Smooth muscle cell (in vitro differentiated cells): ENCODE results near the gene PARD3. TPM values are rescaled to one million over a fixed set of nuclear protein-coding genes. Genes with fewer than 3 reads are reported as not detected.

Source experiments
- DNase-seq: peaks from one replicate; lab custom pipeline; 2025; ENCODE audit not compliant: unreplicated experiment; lab: John Stamatoyannopoulos, UW
- H2AFZ ChIP-seq: fragments of 200-600 bp; sonication (generic); 2 replicates; pipeline ENCODE4 v1.6.0; 2016; ENCODE audit warnings: antibody characterized with exemption, low read depth, mild to moderate bottlenecking
- H3F3A ChIP-seq: fragments of 200-600 bp; sonication (generic); 2 replicates; pipeline ENCODE4 v1.6.0; 2017; ENCODE audit warnings: antibody characterized with exemption, low read depth
- H3K27ac ChIP-seq: fragments of 200-600 bp; sonication (generic); 2 replicates; pipeline ENCODE4 v1.5.1; 2016; ENCODE audit warnings: low read depth, mild to moderate bottlenecking
- H3K27me3 ChIP-seq: fragments of 200-600 bp; sonication (generic); 2 replicates; pipeline ENCODE4 v1.6.1; 2016; ENCODE audit warnings: low read depth, mild to moderate bottlenecking
- H3K36me3 ChIP-seq: fragments of 200-600 bp; sonication (generic); 2 replicates; pipeline ENCODE4 v1.5.1; 2016; ENCODE audit warnings: low read depth
- H3K4me1 ChIP-seq: fragments of 200-600 bp; sonication (generic); 2 replicates; pipeline ENCODE4 v1.5.1; 2016; ENCODE audit warnings: low read depth
- H3K4me2 ChIP-seq: fragments of 200-600 bp; sonication (generic); 2 replicates; pipeline ENCODE4 v1.6.0; 2016; ENCODE audit warnings: mild to moderate bottlenecking
- H3K4me3 ChIP-seq: fragments of 200-600 bp; sonication (generic); 2 replicates; pipeline ENCODE4 v1.5.1; 2016; ENCODE audit warnings: mild to moderate bottlenecking
- H3K79me2 ChIP-seq: fragments of 200-600 bp; sonication (generic); 2 replicates; pipeline ENCODE4 v1.6.0; 2016; ENCODE audit warnings: low read depth, mild to moderate bottlenecking
- H3K9ac ChIP-seq: fragments of 200-600 bp; sonication (generic); 2 replicates; pipeline ENCODE4 v1.6.0; 2016; ENCODE audit warnings: low read depth
- H3K9me3 ChIP-seq: fragments of 200-600 bp; sonication (generic); replicated peaks from 2 replicates; pipeline ENCODE4 v1.5.1; 2016; ENCODE audit warnings: low read depth
- H4K20me1 ChIP-seq: fragments of 200-600 bp; sonication (generic); 2 replicates; pipeline ENCODE4 v1.6.0; 2016; ENCODE audit warnings: low read depth
- WGBS: methylation state at CpG from one replicate; pipeline ENCODE4 v1.1.7; 2016; ENCODE audit warnings: low lambda C conversion rate; 5-methylcytosine and 5-hydroxymethylcytosine counted together
- polyA plus RNA-seq: library from polyadenylated mRNA; unstranded; fragments of >200 nt; fragmentation: Nextera tagmentation; extraction: Ambion mirVana; gene quantifications from 2 replicates; pipeline ENCODE4 v1.2.1, GENCODE V29; 2016
- total RNA-seq: library from RNA; depleted of rRNA; stranded (reverse); fragments of >200 nt; gene quantifications from 2 replicates; pipeline ENCODE4 v1.2.3, GENCODE V29; 2014
- TF ChIP-seq, protein P1 (sequence below): fragments of 200-600 bp; sonication (generic); IDR thresholded peaks from 2 replicates; pipeline ENCODE4 v1.5.1; 2017; ENCODE audit warnings: borderline replicate concordance, mild to moderate bottlenecking, antibody characterized with exemption; ENCODE audit not compliant: insufficient read depth, poor library complexity, severe bottlenecking

PARD3 gene
- total and polyA plus RNA-seq, 2 experiments from 2014 or later, result 17.5 to 26.0 TPM

DNA sequence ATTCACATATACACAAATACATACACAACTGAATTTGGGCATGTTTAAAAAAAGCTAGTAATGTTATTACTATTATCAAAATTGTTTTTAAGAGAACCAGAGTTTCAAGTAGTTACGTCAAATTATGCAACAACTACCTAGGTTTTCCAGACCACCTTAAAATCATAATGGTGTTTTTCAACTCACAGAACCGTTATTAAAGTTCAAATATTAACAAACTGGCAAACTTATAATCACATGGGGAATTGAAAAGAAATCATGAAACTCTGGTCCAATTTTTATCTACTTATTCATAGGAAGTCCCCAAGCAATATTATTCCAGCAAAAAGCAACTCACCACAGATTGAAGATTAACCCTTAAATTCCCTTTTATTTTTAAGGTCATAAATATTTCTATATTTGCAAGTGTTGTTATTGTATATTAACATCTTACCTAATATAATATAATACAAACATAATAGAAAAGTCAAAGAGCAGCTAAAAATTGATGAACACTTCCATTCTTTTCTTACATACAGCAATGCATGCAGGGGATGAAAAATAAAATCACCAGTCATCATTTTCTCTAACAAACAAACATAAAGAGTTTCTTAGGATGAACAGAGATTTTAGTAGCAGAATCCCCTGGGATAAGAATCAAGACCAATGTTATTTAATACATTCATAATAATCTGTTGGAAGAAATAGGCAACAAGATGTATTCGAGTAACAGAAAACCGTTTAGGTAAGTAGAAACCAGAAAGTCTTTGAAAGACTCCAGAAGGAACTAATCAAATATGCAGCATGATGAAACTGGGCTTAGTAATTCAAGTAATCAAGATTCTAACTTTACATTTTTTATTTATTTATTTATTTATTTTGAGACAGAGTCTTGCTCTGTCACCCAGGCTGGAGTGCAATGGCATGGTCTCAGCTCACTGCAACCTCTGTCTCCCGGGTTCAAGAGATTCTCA is 391.1 kb downstream of the PARD3 start:
- no peak overlapping the region for H3K4me2 ChIP-seq
- no peak overlapping the region for H3K4me3 ChIP-seq
- H3K4me1 ChIP-seq, result no peaks in the 10 kb centered on the region
- H3K79me2 ChIP-seq, result no peaks in the 10 kb centered on the region
- 93% methylated on average over 5 of the region's 5 CpGs for WGBS
- no peaks in the 10 kb centered on the region for H3F3A ChIP-seq
- no peaks in the 10 kb centered on the region for H3K9me3 ChIP-seq
- no peak overlapping the region for H3K9ac ChIP-seq
- no peaks in the 10 kb centered on the region for H3K27me3 ChIP-seq
- no peaks in the 10 kb centered on the region for H3K36me3 ChIP-seq
- DNase-seq, result no peak
- no peak overlapping the region for H3K27ac ChIP-seq
- TF ChIP-seq, protein P1, sequence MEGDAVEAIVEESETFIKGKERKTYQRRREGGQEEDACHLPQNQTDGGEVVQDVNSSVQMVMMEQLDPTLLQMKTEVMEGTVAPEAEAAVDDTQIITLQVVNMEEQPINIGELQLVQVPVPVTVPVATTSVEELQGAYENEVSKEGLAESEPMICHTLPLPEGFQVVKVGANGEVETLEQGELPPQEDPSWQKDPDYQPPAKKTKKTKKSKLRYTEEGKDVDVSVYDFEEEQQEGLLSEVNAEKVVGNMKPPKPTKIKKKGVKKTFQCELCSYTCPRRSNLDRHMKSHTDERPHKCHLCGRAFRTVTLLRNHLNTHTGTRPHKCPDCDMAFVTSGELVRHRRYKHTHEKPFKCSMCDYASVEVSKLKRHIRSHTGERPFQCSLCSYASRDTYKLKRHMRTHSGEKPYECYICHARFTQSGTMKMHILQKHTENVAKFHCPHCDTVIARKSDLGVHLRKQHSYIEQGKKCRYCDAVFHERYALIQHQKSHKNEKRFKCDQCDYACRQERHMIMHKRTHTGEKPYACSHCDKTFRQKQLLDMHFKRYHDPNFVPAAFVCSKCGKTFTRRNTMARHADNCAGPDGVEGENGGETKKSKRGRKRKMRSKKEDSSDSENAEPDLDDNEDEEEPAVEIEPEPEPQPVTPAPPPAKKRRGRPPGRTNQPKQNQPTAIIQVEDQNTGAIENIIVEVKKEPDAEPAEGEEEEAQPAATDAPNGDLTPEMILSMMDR, result no peak
- H4K20me1 ChIP-seq, result peaks cover 3% of the 10 kb centered on the region
- H2AFZ ChIP-seq, result no peak overlapping the region

- H3K27me3 ChIP-seq, result no peaks in the 10 kb centered on the region
- no peaks in the 10 kb centered on the region for H3K36me3 ChIP-seq
- H3K4me2 ChIP-seq, result no peak overlapping the region
- DNase-seq, result no peak
- no peak overlapping the region for H3K9ac ChIP-seq
- H4K20me1 ChIP-seq, result peaks cover 3% of the 10 kb centered on the region
- H3F3A ChIP-seq, result no peaks in the 10 kb centered on the region
- H3K4me3 ChIP-seq, result no peak overlapping the region
- 10% methylated on average over 1 of the region's 1 CpG for WGBS
- H3K9me3 ChIP-seq, result no peaks in the 10 kb centered on the region
- H3K4me1 ChIP-seq, result no peaks in the 10 kb centered on the region
- no peaks in the 10 kb centered on the region for H3K79me2 ChIP-seq
- H3K27ac ChIP-seq, result no peak overlapping the region
- TF ChIP-seq, protein P1, result no peak
- H2AFZ ChIP-seq, result no peak overlapping the region
These were observed 394.3 kb downstream of the PARD3 start for GRCh38 chr10:34420795-34421194.

DNA sequence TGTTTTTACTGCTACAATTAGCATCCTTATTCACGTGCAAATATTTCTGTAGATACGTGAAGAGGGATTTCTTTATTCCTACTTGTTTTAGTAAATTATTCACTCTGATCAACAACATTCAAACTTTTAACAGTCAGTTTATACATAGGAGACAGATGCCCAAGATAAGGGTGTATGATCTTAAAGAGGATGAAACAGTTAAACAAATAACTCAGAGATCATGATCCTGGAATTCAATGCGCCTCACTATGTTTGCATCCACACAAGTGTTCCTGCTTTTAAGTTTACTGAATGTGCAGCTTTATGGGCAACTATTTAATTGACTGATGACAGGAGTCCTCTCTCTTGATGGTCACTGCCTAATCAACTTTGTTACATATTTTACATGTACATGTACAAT is 394.8 kb downstream of the PARD3 start:
- Histone ChIP-seq H3K4me1 (no peaks in the 10 kb centered on the region), H3K27ac (no peak overlapping the region), H2AFZ (no peak overlapping the region), H3K9ac (no peak overlapping the region), H3K27me3 (no peaks in the 10 kb centered on the region), H4K20me1 (peaks cover 3% of the 10 kb centered on the region), H3K79me2 (no peaks in the 10 kb centered on the region), H3K4me2 (no peak overlapping the region), H3K36me3 (no peaks in the 10 kb centered on the region), H3K9me3 (no peaks in the 10 kb centered on the region), H3F3A (no peaks in the 10 kb centered on the region), H3K4me3 (no peak overlapping the region)
- no peak for DNase-seq
- 85% methylated on average over 3 of the region's 3 CpGs for WGBS
- TF ChIP-seq, protein P1, result no peak
